Measurements from ENCODE around the gene UBN2. TPM values are rescaled to one million over a fixed set of nuclear protein-coding genes. Genes with fewer than 3 reads are reported as not detected.

The UBN2 gene
- total RNA-seq, 1 experiment from 2014 or later: 14.8 TPM

DNA sequence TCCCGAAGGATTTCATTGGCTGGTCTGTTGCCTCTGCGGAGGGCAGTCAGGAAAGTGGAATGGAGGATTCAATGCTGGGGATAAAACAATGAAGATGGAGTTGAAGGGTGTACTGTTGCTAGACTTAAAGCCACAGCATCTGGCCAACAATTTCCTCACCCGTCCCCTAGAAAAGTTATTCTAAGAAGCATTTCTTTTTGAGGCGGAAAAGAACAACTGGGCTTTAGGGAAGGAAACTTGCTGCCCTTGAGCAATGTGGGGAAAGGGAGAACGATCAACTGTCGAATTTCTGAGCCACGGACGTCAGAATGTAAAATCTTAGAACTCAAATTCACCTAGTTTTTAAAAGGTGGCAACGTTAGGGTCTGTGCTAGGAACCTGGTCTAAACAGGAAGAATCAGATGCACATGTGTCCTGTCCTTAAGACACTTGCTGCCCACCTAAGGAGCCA, 110.8 kb downstream of the UBN2 start:
- TSS peak; percentile 72 for BruUV-seq (replicated peaks)
- peaks cover 3 to 26% of the 10 kb centered on the region in 2 experiments; a peak in 3 of 4 replicates for H3K4me1 ChIP-seq (ENCODE audit: control insufficient read depth in 1 of 2, insufficient read depth in 2 of 2, low read length in 2 of 2)
- ATAC-seq: no peak
- peaks cover 0 to 5% of the 10 kb centered on the region in 2 experiments; a peak in 1 of 4 replicates for H3K9me3 ChIP-seq (ENCODE audit: control insufficient read depth in 1 of 2, insufficient read depth in 1 of 2, low read depth in 1 of 2, low read length in 2 of 2)
- peak overlapping the region; percentile 95 for H3K27ac ChIP-seq (ENCODE audit: low read depth, low read length)
- no peaks in the 10 kb centered on the region for H3K9me2 ChIP-seq (ENCODE audit: insufficient read depth)
- H3K36me3 ChIP-seq (ENCODE audit: control insufficient read depth in 1 of 2, insufficient read depth in 2 of 2, low read length in 2 of 2): no peaks in the 10 kb centered on the region
- CTCF ChIA-PET: no interaction called here
- H3K27me3 ChIP-seq (ENCODE audit: insufficient read depth, low read length): no peaks in the 10 kb centered on the region
- peak overlapping the region; percentile 78 to 90 for H3K4me3 ChIP-seq (replicated peaks in 1 of 2; ENCODE audit: low read depth in 1 of 2, low read length in 2 of 2)
- H4K20me1 ChIP-seq (ENCODE audit: insufficient read depth): no peaks in the 10 kb centered on the region
- intact Hi-C loops (cut with micrococcal nuclease): loop anchor here (1.0 to 10.0 kb wide), 2 partner anchors 18 to 237 kb away; partner anchors contain the start of genes LUC7L2 and ZC3HAV1
- POLR2A ChIA-PET: no interaction called here
- DNase-seq (ENCODE audit: low read depth, low spot score): no peak
- H3K79me2 ChIP-seq (ENCODE audit: insufficient read depth, low read length): peaks cover 24% of the 10 kb centered on the region
- H3K4me2 ChIP-seq (ENCODE audit: low read length): peak overlapping the region; percentile 94
- RAD21 ChIA-PET (ENCODE audit: low non-redundant PET in 1 of 2, low total read pairs in 2 of 2, uncharacterized antibody in 2 of 2, unreplicated experiment in 2 of 2): no interaction called here
- TF ChIP-seq, protein P1, sequence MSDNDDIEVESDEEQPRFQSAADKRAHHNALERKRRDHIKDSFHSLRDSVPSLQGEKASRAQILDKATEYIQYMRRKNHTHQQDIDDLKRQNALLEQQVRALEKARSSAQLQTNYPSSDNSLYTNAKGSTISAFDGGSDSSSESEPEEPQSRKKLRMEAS (IDR thresholded peaks at IDR 0.05): no peak
- TF ChIP-seq EZH2 (IDR thresholded peaks at IDR 0.05): no peak
- TF ChIP-seq JUND (IDR thresholded peaks at IDR 0.05): no peak
- no peak; the same call in 1 of the 2 replicates for TF ChIP-seq POLR2AphosphoS5 (IDR thresholded peaks at IDR 0.05; ENCODE audit: low read depth, low read length)
- TF ChIP-seq TCF7L2 (IDR thresholded peaks at IDR 0.05; ENCODE audit: borderline replicate concordance, extremely low read depth, insufficient read depth, insufficient read length): no peak
- TF ChIP-seq ZFX (IDR thresholded peaks at IDR 0.05): no peak
- no peak for TF ChIP-seq POLR2A (IDR thresholded peaks at IDR 0.05; ENCODE audit: borderline replicate concordance, extremely low read depth, insufficient read depth, insufficient read length)
- TF ChIP-seq SP1 (IDR thresholded peaks at IDR 0.05; ENCODE audit: low read depth): no peak
- no peak for TF ChIP-seq SRF (IDR thresholded peaks at IDR 0.05; ENCODE audit: low read depth)
- no peak for TF ChIP-seq FOSL1 (IDR thresholded peaks at IDR 0.05; ENCODE audit: low read depth)
- TF ChIP-seq, protein P2, sequence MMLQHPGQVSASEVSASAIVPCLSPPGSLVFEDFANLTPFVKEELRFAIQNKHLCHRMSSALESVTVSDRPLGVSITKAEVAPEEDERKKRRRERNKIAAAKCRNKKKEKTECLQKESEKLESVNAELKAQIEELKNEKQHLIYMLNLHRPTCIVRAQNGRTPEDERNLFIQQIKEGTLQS (IDR thresholded peaks at IDR 0.05): no peak
- TF ChIP-seq, protein P3, sequence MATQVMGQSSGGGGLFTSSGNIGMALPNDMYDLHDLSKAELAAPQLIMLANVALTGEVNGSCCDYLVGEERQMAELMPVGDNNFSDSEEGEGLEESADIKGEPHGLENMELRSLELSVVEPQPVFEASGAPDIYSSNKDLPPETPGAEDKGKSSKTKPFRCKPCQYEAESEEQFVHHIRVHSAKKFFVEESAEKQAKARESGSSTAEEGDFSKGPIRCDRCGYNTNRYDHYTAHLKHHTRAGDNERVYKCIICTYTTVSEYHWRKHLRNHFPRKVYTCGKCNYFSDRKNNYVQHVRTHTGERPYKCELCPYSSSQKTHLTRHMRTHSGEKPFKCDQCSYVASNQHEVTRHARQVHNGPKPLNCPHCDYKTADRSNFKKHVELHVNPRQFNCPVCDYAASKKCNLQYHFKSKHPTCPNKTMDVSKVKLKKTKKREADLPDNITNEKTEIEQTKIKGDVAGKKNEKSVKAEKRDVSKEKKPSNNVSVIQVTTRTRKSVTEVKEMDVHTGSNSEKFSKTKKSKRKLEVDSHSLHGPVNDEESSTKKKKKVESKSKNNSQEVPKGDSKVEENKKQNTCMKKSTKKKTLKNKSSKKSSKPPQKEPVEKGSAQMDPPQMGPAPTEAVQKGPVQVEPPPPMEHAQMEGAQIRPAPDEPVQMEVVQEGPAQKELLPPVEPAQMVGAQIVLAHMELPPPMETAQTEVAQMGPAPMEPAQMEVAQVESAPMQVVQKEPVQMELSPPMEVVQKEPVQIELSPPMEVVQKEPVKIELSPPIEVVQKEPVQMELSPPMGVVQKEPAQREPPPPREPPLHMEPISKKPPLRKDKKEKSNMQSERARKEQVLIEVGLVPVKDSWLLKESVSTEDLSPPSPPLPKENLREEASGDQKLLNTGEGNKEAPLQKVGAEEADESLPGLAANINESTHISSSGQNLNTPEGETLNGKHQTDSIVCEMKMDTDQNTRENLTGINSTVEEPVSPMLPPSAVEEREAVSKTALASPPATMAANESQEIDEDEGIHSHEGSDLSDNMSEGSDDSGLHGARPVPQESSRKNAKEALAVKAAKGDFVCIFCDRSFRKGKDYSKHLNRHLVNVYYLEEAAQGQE (IDR thresholded peaks at IDR 0.05; ENCODE audit: low read depth): no peak
- TF ChIP-seq EZH2phosphoT487 (IDR thresholded peaks at IDR 0.05; ENCODE audit: borderline replicate concordance): no peak
- no peak for TF ChIP-seq CBX3 (IDR thresholded peaks at IDR 0.05; ENCODE audit: low read depth)
- TF ChIP-seq YY1 (IDR thresholded peaks at IDR 0.05; ENCODE audit: extremely low read depth, insufficient replicate concordance, low read depth, low read length): no peak
- TF ChIP-seq, protein P4, sequence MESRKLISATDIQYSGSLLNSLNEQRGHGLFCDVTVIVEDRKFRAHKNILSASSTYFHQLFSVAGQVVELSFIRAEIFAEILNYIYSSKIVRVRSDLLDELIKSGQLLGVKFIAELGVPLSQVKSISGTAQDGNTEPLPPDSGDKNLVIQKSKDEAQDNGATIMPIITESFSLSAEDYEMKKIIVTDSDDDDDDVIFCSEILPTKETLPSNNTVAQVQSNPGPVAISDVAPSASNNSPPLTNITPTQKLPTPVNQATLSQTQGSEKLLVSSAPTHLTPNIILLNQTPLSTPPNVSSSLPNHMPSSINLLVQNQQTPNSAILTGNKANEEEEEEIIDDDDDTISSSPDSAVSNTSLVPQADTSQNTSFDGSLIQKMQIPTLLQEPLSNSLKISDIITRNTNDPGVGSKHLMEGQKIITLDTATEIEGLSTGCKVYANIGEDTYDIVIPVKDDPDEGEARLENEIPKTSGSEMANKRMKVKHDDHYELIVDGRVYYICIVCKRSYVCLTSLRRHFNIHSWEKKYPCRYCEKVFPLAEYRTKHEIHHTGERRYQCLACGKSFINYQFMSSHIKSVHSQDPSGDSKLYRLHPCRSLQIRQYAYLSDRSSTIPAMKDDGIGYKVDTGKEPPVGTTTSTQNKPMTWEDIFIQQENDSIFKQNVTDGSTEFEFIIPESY (IDR thresholded peaks at IDR 0.05; ENCODE audit: extremely low read depth, insufficient replicate concordance, low read length): no peak
- TF ChIP-seq, protein P5, sequence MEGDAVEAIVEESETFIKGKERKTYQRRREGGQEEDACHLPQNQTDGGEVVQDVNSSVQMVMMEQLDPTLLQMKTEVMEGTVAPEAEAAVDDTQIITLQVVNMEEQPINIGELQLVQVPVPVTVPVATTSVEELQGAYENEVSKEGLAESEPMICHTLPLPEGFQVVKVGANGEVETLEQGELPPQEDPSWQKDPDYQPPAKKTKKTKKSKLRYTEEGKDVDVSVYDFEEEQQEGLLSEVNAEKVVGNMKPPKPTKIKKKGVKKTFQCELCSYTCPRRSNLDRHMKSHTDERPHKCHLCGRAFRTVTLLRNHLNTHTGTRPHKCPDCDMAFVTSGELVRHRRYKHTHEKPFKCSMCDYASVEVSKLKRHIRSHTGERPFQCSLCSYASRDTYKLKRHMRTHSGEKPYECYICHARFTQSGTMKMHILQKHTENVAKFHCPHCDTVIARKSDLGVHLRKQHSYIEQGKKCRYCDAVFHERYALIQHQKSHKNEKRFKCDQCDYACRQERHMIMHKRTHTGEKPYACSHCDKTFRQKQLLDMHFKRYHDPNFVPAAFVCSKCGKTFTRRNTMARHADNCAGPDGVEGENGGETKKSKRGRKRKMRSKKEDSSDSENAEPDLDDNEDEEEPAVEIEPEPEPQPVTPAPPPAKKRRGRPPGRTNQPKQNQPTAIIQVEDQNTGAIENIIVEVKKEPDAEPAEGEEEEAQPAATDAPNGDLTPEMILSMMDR (IDR thresholded peaks at IDR 0.05 in 2 of 3, conservative IDR thresholded peaks at IDR 0.05 in 1 of 3; ENCODE audit: borderline replicate concordance in 1 of 3, insufficient read depth in 1 of 3, low read depth in 2 of 3, low read length in 2 of 3): no peak
- TF ChIP-seq RAD21 (IDR thresholded peaks at IDR 0.05; ENCODE audit: low read depth): no peak
- TF ChIP-seq EGR1 (IDR thresholded peaks at IDR 0.05; ENCODE audit: low read depth): no peak
- TF ChIP-seq ELF1 (IDR thresholded peaks at IDR 0.05; ENCODE audit: borderline replicate concordance, low read depth): no peak
- peak overlapping the region; percentile 94 for H3K9ac ChIP-seq (ENCODE audit: low read length)
- no peak overlapping the region for H2AFZ ChIP-seq (ENCODE audit: low read depth, low read length, poor library complexity, severe bottlenecking)
